Heart right ventricle (tissue), 16 donors: ENCODE measurements around the gene CDC25A. TPM values are rescaled to one million over a fixed set of nuclear protein-coding genes. Genes with fewer than 3 reads are reported as not detected.

Experiments
- ATAC-seq, 8 donors: fragments of 200-7000 bp; cut with Tn5 transposase; one replicate each; pipeline ENCODE4 v1.9.1; 2020; ENCODE audit warnings: mild to moderate bottlenecking in 8 of 8, moderate library complexity in 8 of 8, moderate number of reproducible peaks in 1 of 8
- DNase-seq, 2 donors: peaks; one replicate each; pipeline ENCODE4 v3.0.0-alpha.2; 2020
- H3K27ac ChIP-seq, 10 donors: fragments of 200-600 bp; sonication (generic) in 2 of 10; one replicate each; pipeline versions ENCODE4 v1.5.0 to v1.8.0; 2020 to 2022; ENCODE audit warnings: mild to moderate bottlenecking in 3 of 10
- H3K27me3 ChIP-seq, 7 donors: fragments of 200-600 bp; one replicate each; pipeline ENCODE4 v1.8.0; 2021 to 2022; ENCODE audit warnings: mild to moderate bottlenecking in 2 of 7
- H3K36me3 ChIP-seq, 9 donors: fragments of 200-600 bp; sonication (generic) in 1 of 9; one replicate each; pipeline versions ENCODE4 v1.5.0 to v1.8.0; 2020 to 2022; ENCODE audit warnings: mild to moderate bottlenecking in 2 of 9
- H3K4me1 ChIP-seq, 9 donors: fragments of 200-600 bp; sonication (generic) in 1 of 9; one replicate each; pipeline versions ENCODE4 v1.5.0 to v1.8.0; 2020 to 2022; ENCODE audit warnings: mild to moderate bottlenecking in 4 of 9
- H3K4me3 ChIP-seq, 10 donors: fragments of 200-600 bp; sonication (generic) in 2 of 10; one replicate each; pipeline versions ENCODE4 v1.5.0 to v1.8.0; 2020 to 2022; ENCODE audit warnings: mild to moderate bottlenecking in 7 of 10, moderate library complexity in 2 of 10
- H3K9me3 ChIP-seq, 11 donors: fragments of 200-600 bp in 10 of 11; sonication (generic) in 2 of 11; one replicate each; pipeline versions ENCODE4 v1.5.0 to v1.8.0; 2013 to 2022; ENCODE audit warnings: mild to moderate bottlenecking in 2 of 11, control low read depth in 1 of 11, moderate library complexity in 1 of 11
- WGBS, 2 donors: extraction: QIAGEN DNeasy Blood & Tissue Kit; methylation state at CpG; one replicate each; pipeline ENCODE4 v1.1.7; 2013; ENCODE audit warnings: inconsistent platforms in 1 of 2; 5-methylcytosine and 5-hydroxymethylcytosine counted together
- intact Hi-C, 10 donors: fragments of 100-400 bp; cut with DNase I; formaldehyde crosslinking; loops; one replicate each; pipeline versions ENCODE4 v1.11.1 to v1.14.2; 2022
- polyA plus RNA-seq, 2 donors: library from polyadenylated mRNA; stranded (reverse); fragments of 200-250 nt; gene quantifications; one replicate each; pipeline ENCODE4 v1.2.3, GENCODE V29; 2013
- total RNA-seq, 10 donors: library from RNA; stranded (reverse); fragmentation: NEBNext Ultra II Directional in 3 of 10; extraction: Animal tissue kit (Norgen Biotek cat#: 25700) in 3 of 10; gene quantifications; one replicate each; pipeline versions ENCODE4 v1.2.1 to v1.2.4, GENCODE V29; 2021 to 2023
- TF ChIP-seq, protein P1 (sequence below), 9 donors: fragments of 200-600 bp; sonication (generic) in 2 of 9; IDR thresholded peaks; one replicate each; pipeline versions ENCODE4 v1.5.0 to v1.8.0; 2021 to 2022; ENCODE audit warnings: antibody characterized with exemption in 9 of 9, mild to moderate bottlenecking in 5 of 9, moderate library complexity in 1 of 9
- donor health status: Arrhythmogenic right ventricular cardiomyopathy.
- donor health status: ischemic (EF 13 %, LVEDD 7.1; RV severe dilation, severe dysfunction).
- donor health status: healthy with polysubstance abuse.
- donor health status: DM: no; HTN: yes; CAD: no.
- donor health status: DM: no; HTN: no; CAD: no.
- donor health status: ischemic (EF 25% LVEDD 6.9; RV normal size, moderate dysfunction).
- donor health status: ischemic (EF 25% LVEDD 5.7; RV mildly dilated, moderate dysfunction).
- donor health status: healthy.
- donor health status: DM: yes; HTN: yes; CAD: no.
- donor health status: Ischemic cardiomyopathy.
- donor health status: ischemic (EF 35%, LVEDD 5.7; RV mildly dilated, moderate dysfunction).
- donor health status: nonischemic (EF 11% LVEDD 7.7; RV severe dilation, severe dysfunction).
- donor health status: DM: yes; HTN: yes; CAD: no.
- donor health status: PGD.
- donor health status: ischemic (EF 29% LVEDD 5.4; RV normal size, mild dysfunction).
- donor health status: nonischemic (EF 23%, LVEDD 6.1; RV moderate dilation, normal function).

The CDC25A gene
- total and polyA plus RNA-seq, 12 donors: 0.20 to 3.2 (median 0.99) TPM

- H3K27ac ChIP-seq: peak overlapping the region in 6 of 10 donors; percentile 17 to 74 (median 37)
- intact Hi-C loops: no loop called here
- DNase-seq (peak; percentile 44 to 69), ATAC-seq (peak; percentile 42 to 77 (median 58))
- 1% methylated on average over 69 to 87 of the region's 87 CpGs for WGBS, 2 donors
- H3K4me1 ChIP-seq: peaks cover 0 to 19% (median 14%) of the 10 kb centered on the region in 9 donors
- no peaks in the 10 kb centered on the region for H3K9me3 ChIP-seq
- H3K27me3 ChIP-seq: no peaks in the 10 kb centered on the region
- peaks cover 0 to 19% (median 0%) of the 10 kb centered on the region in 9 donors for H3K36me3 ChIP-seq
- peak overlapping the region; percentile 58 to 96 (median 74) for H3K4me3 ChIP-seq
- TF ChIP-seq, protein P1, sequence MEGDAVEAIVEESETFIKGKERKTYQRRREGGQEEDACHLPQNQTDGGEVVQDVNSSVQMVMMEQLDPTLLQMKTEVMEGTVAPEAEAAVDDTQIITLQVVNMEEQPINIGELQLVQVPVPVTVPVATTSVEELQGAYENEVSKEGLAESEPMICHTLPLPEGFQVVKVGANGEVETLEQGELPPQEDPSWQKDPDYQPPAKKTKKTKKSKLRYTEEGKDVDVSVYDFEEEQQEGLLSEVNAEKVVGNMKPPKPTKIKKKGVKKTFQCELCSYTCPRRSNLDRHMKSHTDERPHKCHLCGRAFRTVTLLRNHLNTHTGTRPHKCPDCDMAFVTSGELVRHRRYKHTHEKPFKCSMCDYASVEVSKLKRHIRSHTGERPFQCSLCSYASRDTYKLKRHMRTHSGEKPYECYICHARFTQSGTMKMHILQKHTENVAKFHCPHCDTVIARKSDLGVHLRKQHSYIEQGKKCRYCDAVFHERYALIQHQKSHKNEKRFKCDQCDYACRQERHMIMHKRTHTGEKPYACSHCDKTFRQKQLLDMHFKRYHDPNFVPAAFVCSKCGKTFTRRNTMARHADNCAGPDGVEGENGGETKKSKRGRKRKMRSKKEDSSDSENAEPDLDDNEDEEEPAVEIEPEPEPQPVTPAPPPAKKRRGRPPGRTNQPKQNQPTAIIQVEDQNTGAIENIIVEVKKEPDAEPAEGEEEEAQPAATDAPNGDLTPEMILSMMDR (IDR thresholded peaks at IDR 0.05): no peak
These were observed 495 bp downstream of the CDC25A start for GRCh38 chr3:48187579-48188265.

- intact Hi-C loops: no loop called here
- no peak for ATAC-seq
- no peaks in the 10 kb centered on the region for H3K9me3 ChIP-seq
- H3K4me1 ChIP-seq: peaks cover 0 to 19% (median 14%) of the 10 kb centered on the region in 9 donors
- 12 to 18% methylated on average over 8 of the region's 8 CpGs for WGBS, 2 donors
- TF ChIP-seq, protein P1 (IDR thresholded peaks at IDR 0.05): no peak
- H3K4me3 ChIP-seq: peak overlapping the region; percentile 58 to 96 (median 74)
- peak overlapping the region in 2 of 10 donors; percentile 39 to 74 for H3K27ac ChIP-seq
- no peak for DNase-seq
- peaks cover 0 to 23% (median 0%) of the 10 kb centered on the region in 9 donors for H3K36me3 ChIP-seq
- no peaks in the 10 kb centered on the region for H3K27me3 ChIP-seq
These were observed 977 bp downstream of the CDC25A start for GRCh38 chr3:48187301-48187578.

DNA sequence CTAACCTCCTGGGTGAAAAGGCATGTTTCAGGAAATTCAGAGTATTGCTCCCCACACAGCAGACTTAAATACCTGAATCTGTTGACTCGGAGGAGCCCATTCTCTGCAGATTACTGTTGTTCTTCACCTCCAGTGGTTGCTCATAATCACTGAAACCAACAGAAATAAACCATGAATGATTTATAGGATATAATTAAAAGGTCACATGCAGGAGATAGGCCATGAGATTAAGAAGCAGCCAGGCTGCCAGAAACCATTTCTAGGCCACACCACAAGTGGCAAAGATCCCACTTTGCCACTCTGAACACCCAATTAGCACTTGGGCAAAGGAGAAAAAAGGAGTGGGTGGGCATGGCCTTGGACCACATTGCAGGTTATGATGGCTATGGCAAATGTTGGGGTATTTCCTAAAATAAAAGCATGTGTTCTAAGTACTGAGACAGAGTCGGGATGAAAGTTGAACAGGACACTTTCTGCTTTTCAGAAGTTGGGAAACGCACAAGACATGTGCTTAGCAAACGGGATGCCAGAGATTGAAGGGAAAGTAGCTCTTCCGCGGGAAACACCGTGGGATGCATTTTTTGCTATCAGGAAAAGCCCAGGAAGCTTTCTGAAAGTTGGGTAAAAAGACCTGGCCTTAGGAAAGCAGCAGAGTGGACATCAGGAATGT lies 1.5 kb downstream of the CDC25A start:
- H3K4me3 ChIP-seq: peak overlapping the region in 8 of 10 donors; percentile 58 to 96 (median 76)
- TF ChIP-seq, protein P1 (IDR thresholded peaks at IDR 0.05): no peak
- no peak overlapping the region for H3K27ac ChIP-seq
- H3K27me3 ChIP-seq: no peaks in the 10 kb centered on the region
- no peaks in the 10 kb centered on the region for H3K9me3 ChIP-seq
- ATAC-seq: no peak
- no peak for DNase-seq
- WGBS, 2 donors: 37 to 43% methylated on average over 7 of the region's 7 CpGs
- intact Hi-C loops: no loop called here
- H3K4me1 ChIP-seq: peaks cover 0 to 19% (median 14%) of the 10 kb centered on the region in 9 donors
- H3K36me3 ChIP-seq: peaks cover 0 to 28% (median 0%) of the 10 kb centered on the region in 9 donors

DNA sequence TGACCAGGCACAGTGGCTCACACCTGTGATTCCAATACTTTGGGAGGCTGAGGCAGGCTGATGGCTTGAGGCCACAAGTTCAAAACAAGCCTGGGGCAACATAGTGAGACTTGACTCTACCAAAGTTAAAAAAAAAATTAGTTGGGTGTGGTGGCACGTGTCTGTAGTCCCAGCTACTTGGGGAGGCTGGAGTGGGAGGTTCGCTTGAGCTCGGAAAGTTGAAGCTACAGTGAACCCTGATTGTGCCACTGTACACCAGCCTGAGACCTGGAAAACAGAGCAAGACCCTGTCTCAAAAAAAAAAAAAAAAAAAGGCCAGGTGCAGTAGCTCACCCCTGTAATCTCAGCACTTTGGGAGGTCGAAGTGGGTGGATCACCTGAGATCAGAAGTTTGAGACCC lies 3.1 kb downstream of the CDC25A start:
- Histone ChIP-seq H3K9me3 (no peaks in the 10 kb centered on the region), H3K27me3 (no peaks in the 10 kb centered on the region), H3K4me3 (no peak overlapping the region), H3K27ac (no peak overlapping the region), H3K4me1 (peaks cover 0 to 19% (median 14%) of the 10 kb centered on the region in 9 donors), H3K36me3 (peaks cover 0 to 43% (median 0%) of the 10 kb centered on the region in 9 donors)
- DNase-seq (no peak), ATAC-seq (no peak)
- TF ChIP-seq, protein P1 (IDR thresholded peaks at IDR 0.05): no peak
- intact Hi-C loops: no loop called here
- WGBS, 2 donors: 87 to 94% methylated on average over 4 of the region's 4 CpGs
